NCI-H82 (cell line): ENCODE results near the gene RPIA.
"Not testable (repeated sequence)": the region's sequence is repeated elsewhere in the genome, so short reads cannot be mapped to it uniquely, and the experiment has no call there.

Experiments used
- DNase-seq: peaks from one replicate; lab custom pipeline; 2025; lab: John Stamatoyannopoulos, UW

The RPIA gene

GRCh38 chr2:88789213-88789612 is 97.7 kb downstream of the RPIA start:
- not testable (repeated sequence) for DNase-seq

GRCh38 chr2:88795932-88796331 is 104.5 kb downstream of the RPIA start:
- DNase-seq: not testable (repeated sequence)

GRCh38 chr2:88796523-88796922 is 105.0 kb downstream of the RPIA start:
- DNase-seq: not testable (repeated sequence)

- DNase-seq: not testable (repeated sequence)
Measured at GRCh38 chr2:88797164-88797563, 105.7 kb downstream of the RPIA start.
